DND-41 (cell line): Measurements from ENCODE around the gene RHOJ.

ENCODE experiments used
- EZH2 ChIP-seq: IDR thresholded peaks from 3 replicates; pipeline ENCODE4 v1.6.1; 2012; ENCODE audit warnings: borderline replicate concordance, low read depth, mild to moderate bottlenecking, moderate library complexity, low read length, inconsistent platforms; ENCODE audit not compliant: severe bottlenecking
- TF ChIP-seq, protein P1 (sequence below): IDR thresholded peaks from 2 replicates; pipeline ENCODE4 v1.5.1; 2012; ENCODE audit warnings: borderline replicate concordance, low read length, moderate library complexity, mild to moderate bottlenecking; ENCODE audit not compliant: poor library complexity, severe bottlenecking; ENCODE audit errors: extremely low read depth

DNA sequence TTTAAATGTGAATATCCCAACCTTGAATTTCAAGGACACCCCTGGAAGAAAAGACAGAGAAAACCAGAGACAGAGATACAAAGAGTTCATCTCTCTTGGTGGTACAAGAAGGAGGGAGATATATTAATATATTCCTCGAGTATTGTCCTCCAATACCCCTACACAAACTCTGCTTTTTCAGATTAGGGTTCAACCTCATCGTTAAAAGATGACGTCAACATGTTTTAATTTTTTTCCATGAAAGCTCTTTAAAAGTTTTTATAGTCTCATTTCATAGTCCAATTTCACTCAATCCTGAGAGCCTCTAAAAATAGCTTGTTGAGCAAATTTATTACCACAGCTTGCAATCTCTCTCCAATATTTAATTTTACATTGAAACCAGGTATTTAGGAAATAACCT is 19.4 kb downstream of the RHOJ start:
- TF ChIP-seq, protein P1, sequence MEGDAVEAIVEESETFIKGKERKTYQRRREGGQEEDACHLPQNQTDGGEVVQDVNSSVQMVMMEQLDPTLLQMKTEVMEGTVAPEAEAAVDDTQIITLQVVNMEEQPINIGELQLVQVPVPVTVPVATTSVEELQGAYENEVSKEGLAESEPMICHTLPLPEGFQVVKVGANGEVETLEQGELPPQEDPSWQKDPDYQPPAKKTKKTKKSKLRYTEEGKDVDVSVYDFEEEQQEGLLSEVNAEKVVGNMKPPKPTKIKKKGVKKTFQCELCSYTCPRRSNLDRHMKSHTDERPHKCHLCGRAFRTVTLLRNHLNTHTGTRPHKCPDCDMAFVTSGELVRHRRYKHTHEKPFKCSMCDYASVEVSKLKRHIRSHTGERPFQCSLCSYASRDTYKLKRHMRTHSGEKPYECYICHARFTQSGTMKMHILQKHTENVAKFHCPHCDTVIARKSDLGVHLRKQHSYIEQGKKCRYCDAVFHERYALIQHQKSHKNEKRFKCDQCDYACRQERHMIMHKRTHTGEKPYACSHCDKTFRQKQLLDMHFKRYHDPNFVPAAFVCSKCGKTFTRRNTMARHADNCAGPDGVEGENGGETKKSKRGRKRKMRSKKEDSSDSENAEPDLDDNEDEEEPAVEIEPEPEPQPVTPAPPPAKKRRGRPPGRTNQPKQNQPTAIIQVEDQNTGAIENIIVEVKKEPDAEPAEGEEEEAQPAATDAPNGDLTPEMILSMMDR, result no peak
- TF ChIP-seq EZH2, result no peak
